MM.1S (cell line): ENCODE measurements around the gene WSCD1.

Experiments used
- EZH2phosphoT487 ChIP-seq: fragments of 300-600 bp; sonication (generic); IDR thresholded peaks from 2 replicates; pipeline ENCODE4 v1.6.1; 2018; ENCODE audit warnings: antibody characterized with exemption, low read length
- TF ChIP-seq, protein P1 (sequence below): fragments of 300-600 bp; sonication (generic); IDR thresholded peaks from 2 replicates; pipeline ENCODE4 v1.5.1; 2016; ENCODE audit warnings: antibody characterized with exemption, low read length, mixed read lengths

DNA sequence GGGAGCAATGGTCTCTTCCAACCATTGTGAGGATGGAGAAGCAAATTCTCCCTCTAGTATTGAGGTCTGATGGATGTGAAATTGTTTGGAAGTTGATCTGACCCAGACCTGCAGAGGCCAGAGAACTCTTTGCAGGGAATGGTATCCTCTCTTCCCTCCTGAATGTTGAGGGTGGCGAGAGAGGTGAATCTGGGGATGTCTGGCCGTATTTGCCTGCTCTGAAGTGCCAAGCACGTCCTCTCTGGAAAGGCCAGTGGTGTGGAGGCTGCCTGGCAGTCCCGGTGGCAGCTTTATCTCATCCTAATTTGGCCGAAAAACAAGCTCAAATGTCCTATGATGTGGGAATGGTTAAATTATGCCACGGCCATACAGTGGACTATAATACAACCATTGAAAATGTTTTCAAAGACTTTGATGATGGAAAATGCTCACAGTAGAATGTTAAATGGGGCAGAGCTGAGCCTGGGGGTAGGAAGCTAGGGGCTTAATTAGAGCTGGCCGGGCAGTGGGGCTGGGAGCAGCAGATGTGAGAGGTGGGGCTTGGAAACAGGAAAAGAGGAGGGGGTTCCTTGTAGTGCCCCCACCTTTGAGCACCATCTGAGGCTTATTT, 30.8 kb downstream of the WSCD1 start:
- TF ChIP-seq, protein P1, sequence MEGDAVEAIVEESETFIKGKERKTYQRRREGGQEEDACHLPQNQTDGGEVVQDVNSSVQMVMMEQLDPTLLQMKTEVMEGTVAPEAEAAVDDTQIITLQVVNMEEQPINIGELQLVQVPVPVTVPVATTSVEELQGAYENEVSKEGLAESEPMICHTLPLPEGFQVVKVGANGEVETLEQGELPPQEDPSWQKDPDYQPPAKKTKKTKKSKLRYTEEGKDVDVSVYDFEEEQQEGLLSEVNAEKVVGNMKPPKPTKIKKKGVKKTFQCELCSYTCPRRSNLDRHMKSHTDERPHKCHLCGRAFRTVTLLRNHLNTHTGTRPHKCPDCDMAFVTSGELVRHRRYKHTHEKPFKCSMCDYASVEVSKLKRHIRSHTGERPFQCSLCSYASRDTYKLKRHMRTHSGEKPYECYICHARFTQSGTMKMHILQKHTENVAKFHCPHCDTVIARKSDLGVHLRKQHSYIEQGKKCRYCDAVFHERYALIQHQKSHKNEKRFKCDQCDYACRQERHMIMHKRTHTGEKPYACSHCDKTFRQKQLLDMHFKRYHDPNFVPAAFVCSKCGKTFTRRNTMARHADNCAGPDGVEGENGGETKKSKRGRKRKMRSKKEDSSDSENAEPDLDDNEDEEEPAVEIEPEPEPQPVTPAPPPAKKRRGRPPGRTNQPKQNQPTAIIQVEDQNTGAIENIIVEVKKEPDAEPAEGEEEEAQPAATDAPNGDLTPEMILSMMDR = no peak
- no peak for TF ChIP-seq EZH2phosphoT487
